ENCODE data around the gene MON2.

Gene MON2

DNA sequence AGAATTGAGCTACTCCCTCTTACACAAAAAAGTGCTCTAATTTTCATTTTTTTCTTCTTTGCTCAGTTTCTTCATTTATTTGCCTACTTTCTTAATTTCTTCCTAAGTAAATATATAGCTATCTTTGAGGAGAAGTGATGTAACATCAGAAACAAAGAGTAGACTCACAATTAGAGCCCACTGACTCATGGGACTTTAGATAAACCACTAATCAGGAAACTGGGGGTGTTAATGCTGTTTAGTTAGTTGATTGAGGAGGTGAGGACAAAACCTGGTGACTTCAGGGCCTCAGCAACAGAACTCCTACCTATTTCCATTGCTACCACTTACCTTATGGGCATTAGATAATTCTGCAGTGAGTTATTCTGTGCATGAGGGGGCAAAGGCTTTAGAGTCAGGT, 151.7 kb downstream of the MON2 start:
- in situ Hi-C loops (cut with MboI; ENCODE audit: low sequenced_read_pairs): no loop called here
- no peak for DNase-seq (ENCODE audit: low spot score in 2 of 2)

GRCh38 chr12:62618930-62619329, 152.3 kb downstream of the MON2 start:
- in situ Hi-C loops (cut with MboI; ENCODE audit: low sequenced_read_pairs): no loop called here
- Histone ChIP-seq H3K9me3 (no peaks in the 10 kb centered on the region), H3K4me1 (peaks cover 3% of the 10 kb centered on the region), H3K27me3 (ENCODE audit: low read depth) (no peaks in the 10 kb centered on the region), H3K36me3 (replicated peaks) (no peaks in the 10 kb centered on the region), H3K4me3 (no peak overlapping the region)
- DNase-seq (ENCODE audit: low spot score in 2 of 2): peak; percentile 35 to 63

More for the DNA sequence above, 151.7 kb downstream of the MON2 start:
- Histone ChIP-seq H3K4me3 (no peak overlapping the region), H3K36me3 (replicated peaks) (no peaks in the 10 kb centered on the region), H3K9me3 (no peaks in the 10 kb centered on the region), H3K27me3 (ENCODE audit: low read depth) (no peaks in the 10 kb centered on the region), H3K4me1 (peaks cover 3% of the 10 kb centered on the region)

- H3K9me3 ChIP-seq: no peaks in the 10 kb centered on the region
- DNase-seq (ENCODE audit: low spot score in 2 of 2): no peak
- no peaks in the 10 kb centered on the region for H3K36me3 ChIP-seq (replicated peaks)
- H3K27me3 ChIP-seq (ENCODE audit: low read depth): no peaks in the 10 kb centered on the region
- peaks cover 3% of the 10 kb centered on the region for H3K4me1 ChIP-seq
- no peak overlapping the region for H3K4me3 ChIP-seq
- in situ Hi-C loops (cut with MboI; ENCODE audit: low sequenced_read_pairs): no loop called here
These were observed 154.5 kb downstream of the MON2 start for GRCh38 chr12:62621101-62621638.

- DNase-seq (ENCODE audit: low spot score in 2 of 2): no peak
- H3K4me3 ChIP-seq: no peak overlapping the region
- no peaks in the 10 kb centered on the region for H3K36me3 ChIP-seq (replicated peaks)
- H3K9me3 ChIP-seq: no peaks in the 10 kb centered on the region
- in situ Hi-C loops (cut with MboI; ENCODE audit: low sequenced_read_pairs): no loop called here
- H3K4me1 ChIP-seq: peaks cover 3% of the 10 kb centered on the region
- no peaks in the 10 kb centered on the region for H3K27me3 ChIP-seq (ENCODE audit: low read depth)
These were observed 155.6 kb downstream of the MON2 start for GRCh38 chr12:62622177-62622576.

- H3K36me3 ChIP-seq (replicated peaks): no peaks in the 10 kb centered on the region
- in situ Hi-C loops (cut with MboI; ENCODE audit: low sequenced_read_pairs): no loop called here
- H3K4me1 ChIP-seq: peaks cover 13% of the 10 kb centered on the region
- H3K4me3 ChIP-seq: no peak overlapping the region
- no peak for DNase-seq (ENCODE audit: low spot score in 2 of 2)
- no peaks in the 10 kb centered on the region for H3K9me3 ChIP-seq
- no peaks in the 10 kb centered on the region for H3K27me3 ChIP-seq (ENCODE audit: low read depth)
These were observed 158.6 kb downstream of the MON2 start for GRCh38 chr12:62625228-62625627.

GRCh38 chr12:62627181-62627580, 160.6 kb downstream of the MON2 start:
- no peaks in the 10 kb centered on the region for H3K27me3 ChIP-seq (ENCODE audit: low read depth)
- no peaks in the 10 kb centered on the region for H3K36me3 ChIP-seq (replicated peaks)
- H3K9me3 ChIP-seq: no peaks in the 10 kb centered on the region
- in situ Hi-C loops (cut with MboI; ENCODE audit: low sequenced_read_pairs): no loop called here
- H3K4me1 ChIP-seq: peaks cover 13% of the 10 kb centered on the region
- no peak for DNase-seq (ENCODE audit: low spot score in 2 of 2)
- H3K4me3 ChIP-seq: no peak overlapping the region

- peaks cover 13% of the 10 kb centered on the region for H3K4me1 ChIP-seq
- in situ Hi-C loops (cut with MboI; ENCODE audit: low sequenced_read_pairs): no loop called here
- peak; percentile 73 to 75 for DNase-seq (ENCODE audit: low spot score in 2 of 2)
These were observed 162.8 kb downstream of the MON2 start for GRCh38 chr12:62629413-62629812.

DNA sequence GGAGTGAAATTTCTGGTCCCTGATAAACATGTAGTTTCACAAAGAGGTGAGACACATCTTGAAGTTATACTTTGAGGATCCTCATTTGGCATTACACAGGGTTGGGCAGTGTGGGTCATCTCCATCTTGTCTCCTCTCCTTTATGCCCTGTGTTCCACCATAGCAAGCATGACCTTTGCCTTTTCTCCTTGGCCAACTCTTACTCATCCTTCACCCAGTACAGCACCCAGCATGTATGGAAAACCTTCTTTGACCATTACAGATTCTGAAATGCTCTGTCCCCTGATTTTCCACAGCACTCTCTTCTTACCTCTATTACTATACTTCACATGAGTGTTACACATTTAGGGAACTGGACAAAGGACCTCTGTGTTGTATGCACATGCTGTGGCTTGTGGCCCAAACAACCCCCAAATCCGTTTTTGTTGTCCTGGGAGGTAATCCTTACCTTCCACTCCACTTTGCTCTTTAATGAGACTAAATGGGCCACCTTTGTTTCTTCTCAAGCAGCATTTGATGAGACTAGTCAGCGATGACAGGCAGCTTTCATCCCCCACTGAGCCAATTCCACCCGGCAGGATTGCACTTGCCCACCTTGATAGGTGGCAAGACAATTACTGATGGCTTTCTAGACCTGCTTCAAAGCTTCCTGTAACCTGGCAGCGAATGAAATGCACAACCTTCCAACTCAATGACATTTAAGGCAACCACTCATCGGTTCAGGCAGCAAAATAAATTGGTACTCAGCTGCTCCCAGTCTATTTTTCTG, 163.5 kb downstream of the MON2 start:
- in situ Hi-C loops (cut with MboI; ENCODE audit: low sequenced_read_pairs): no loop called here
- no peaks in the 10 kb centered on the region for H3K27me3 ChIP-seq (ENCODE audit: low read depth)
- H3K4me1 ChIP-seq: peaks cover 17% of the 10 kb centered on the region
- no peak overlapping the region for H3K4me3 ChIP-seq
- DNase-seq (ENCODE audit: low spot score in 2 of 2): no peak
- H3K36me3 ChIP-seq (replicated peaks): no peaks in the 10 kb centered on the region
- H3K9me3 ChIP-seq: no peaks in the 10 kb centered on the region

More at GRCh38 chr12:62629413-62629812, 162.8 kb downstream of the MON2 start:
- Histone ChIP-seq H3K4me3 (no peak overlapping the region), H3K27me3 (ENCODE audit: low read depth) (no peaks in the 10 kb centered on the region), H3K36me3 (replicated peaks) (no peaks in the 10 kb centered on the region), H3K9me3 (no peaks in the 10 kb centered on the region)

- Histone ChIP-seq H3K9me3 (no peaks in the 10 kb centered on the region), H3K4me1 (peaks cover 17% of the 10 kb centered on the region), H3K4me3 (no peak overlapping the region), H3K27me3 (ENCODE audit: low read depth) (no peaks in the 10 kb centered on the region), H3K36me3 (replicated peaks) (no peaks in the 10 kb centered on the region)
- in situ Hi-C loops (cut with MboI; ENCODE audit: low sequenced_read_pairs): no loop called here
- DNase-seq (ENCODE audit: low spot score in 2 of 2): no peak
These were observed 165.1 kb downstream of the MON2 start for GRCh38 chr12:62631471-62632410.

DNA sequence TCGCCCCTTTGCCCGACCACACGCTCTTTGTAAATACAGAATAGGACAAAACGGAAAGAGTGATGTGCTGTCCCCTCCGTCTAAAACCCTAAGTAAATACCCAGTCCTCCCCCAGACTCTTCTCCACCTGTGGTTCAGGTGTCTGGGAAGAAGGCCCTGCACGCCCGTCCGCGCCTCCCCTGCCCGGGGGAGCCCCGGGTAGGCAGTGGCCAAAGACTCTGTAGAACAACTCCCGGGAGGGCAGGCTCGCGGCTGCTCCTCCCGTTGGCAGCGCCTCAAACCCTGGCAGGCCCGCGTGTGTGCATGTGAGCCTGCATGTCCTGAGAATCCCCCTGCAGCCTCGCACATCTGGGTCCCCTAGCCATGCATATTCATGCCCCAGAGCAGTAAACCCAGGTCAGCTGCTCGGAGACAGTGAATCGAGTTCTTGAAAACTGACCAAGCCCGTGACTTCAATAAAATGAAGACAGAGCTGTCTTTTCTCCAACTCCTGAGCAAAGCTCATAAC, 165.8 kb downstream of the MON2 start:
- Histone ChIP-seq H3K27me3 (ENCODE audit: low read depth) (no peaks in the 10 kb centered on the region), H3K4me1 (peaks cover 17% of the 10 kb centered on the region), H3K4me3 (no peak overlapping the region), H3K9me3 (no peaks in the 10 kb centered on the region), H3K36me3 (replicated peaks) (no peaks in the 10 kb centered on the region)
- in situ Hi-C loops (cut with MboI; ENCODE audit: low sequenced_read_pairs): no loop called here
- DNase-seq (ENCODE audit: low spot score in 2 of 2): no peak

DNA sequence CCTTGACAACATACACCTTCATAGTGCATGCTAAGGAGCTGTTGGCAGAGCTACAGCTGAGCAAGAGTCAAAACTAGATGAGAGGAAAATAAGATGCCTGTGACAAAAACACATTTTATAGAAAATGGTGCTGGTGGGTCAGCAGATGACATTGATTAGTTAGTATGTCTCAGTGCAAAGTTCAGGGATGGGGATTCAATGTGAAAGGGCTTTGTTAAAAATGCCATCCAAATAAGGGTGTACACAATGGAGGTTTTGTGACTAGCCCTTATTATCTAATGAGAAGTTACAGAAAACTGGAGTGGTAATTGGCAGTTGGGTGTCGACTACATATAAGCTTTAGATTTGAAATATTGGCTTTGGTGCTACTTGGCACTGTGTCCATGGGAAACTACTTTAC, 169.0 kb downstream of the MON2 start:
- DNase-seq (ENCODE audit: low spot score in 2 of 2): no peak
- in situ Hi-C loops (cut with MboI; ENCODE audit: low sequenced_read_pairs): no loop called here
- Histone ChIP-seq H3K36me3 (replicated peaks) (no peaks in the 10 kb centered on the region), H3K27me3 (ENCODE audit: low read depth) (no peaks in the 10 kb centered on the region), H3K4me1 (peaks cover 4% of the 10 kb centered on the region), H3K9me3 (no peaks in the 10 kb centered on the region), H3K4me3 (no peak overlapping the region)

DNA sequence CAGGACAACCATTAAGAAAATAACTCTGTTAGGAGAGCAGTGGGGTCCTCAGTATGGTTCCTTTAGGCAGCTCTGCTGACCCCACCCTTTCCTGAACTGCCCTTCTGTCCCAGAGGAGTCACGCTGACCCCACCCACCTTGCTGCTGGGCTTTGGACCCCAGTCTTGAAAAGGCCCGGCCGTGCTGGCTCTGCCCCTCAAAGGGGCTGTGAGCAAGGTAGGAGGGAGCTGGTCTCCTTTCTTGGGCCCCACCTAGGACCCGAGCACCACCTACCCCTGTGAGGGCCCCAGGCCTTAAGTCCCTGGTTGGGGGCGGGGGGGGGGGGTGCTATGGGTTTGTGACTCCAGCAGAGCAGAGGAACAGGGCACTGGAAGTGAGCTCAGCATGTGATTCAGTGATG, 171.1 kb downstream of the MON2 start:
- in situ Hi-C loops (cut with MboI; ENCODE audit: low sequenced_read_pairs): no loop called here
- no peaks in the 10 kb centered on the region for H3K9me3 ChIP-seq
- no peak for DNase-seq (ENCODE audit: low spot score in 2 of 2)
- H3K4me3 ChIP-seq: no peak overlapping the region
- peaks cover 4% of the 10 kb centered on the region for H3K4me1 ChIP-seq
- H3K36me3 ChIP-seq (replicated peaks): no peaks in the 10 kb centered on the region
- no peaks in the 10 kb centered on the region for H3K27me3 ChIP-seq (ENCODE audit: low read depth)

DNA sequence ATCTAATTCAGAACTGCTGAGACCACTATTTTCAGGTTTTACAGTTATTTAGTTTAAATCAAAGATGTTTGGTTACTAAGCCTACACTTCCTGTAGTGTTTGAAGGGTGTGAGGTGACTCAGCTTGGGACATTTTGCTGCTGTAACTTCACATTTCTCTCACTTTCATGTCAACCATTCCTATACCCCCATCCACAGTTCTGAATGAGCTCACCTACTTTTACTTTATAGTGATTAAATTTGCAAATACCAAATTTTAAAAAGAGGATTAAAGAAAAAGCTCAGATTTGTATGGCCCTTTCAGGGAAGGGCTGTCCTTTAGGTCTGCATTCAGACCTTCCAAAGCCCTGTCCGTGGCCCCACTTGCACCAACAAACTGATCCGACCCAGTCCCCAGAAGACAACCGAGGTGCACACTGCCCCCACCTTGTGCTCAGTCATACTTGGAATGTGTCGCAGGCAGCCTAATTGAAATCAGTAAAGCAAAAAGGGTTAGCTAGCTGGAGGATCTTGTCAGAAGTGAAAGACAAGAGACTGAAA, 174.4 kb downstream of the MON2 start:
- in situ Hi-C loops (cut with MboI; ENCODE audit: low sequenced_read_pairs): no loop called here
- H3K27me3 ChIP-seq (ENCODE audit: low read depth): no peaks in the 10 kb centered on the region
- H3K9me3 ChIP-seq: no peaks in the 10 kb centered on the region
- H3K36me3 ChIP-seq (replicated peaks): no peaks in the 10 kb centered on the region
- DNase-seq (ENCODE audit: low spot score in 2 of 2): no peak
- no peaks in the 10 kb centered on the region for H3K4me1 ChIP-seq
- H3K4me3 ChIP-seq: no peak overlapping the region

Data from HAP-1 (cell line).